Testis (tissue), 2 donors: ENCODE measurements around the gene ARRDC4.

Experiments
- CTCF ChIP-seq, 3 experiments: fragments of 450-650 bp in 2 of 3; fragments of 200-600 bp in 1 of 3; sonication (generic) in 1 of 3; IDR thresholded peaks; one replicate each; pipeline ENCODE4 v1.5.1; 2016 to 2019; ENCODE audit warnings: antibody characterized with exemption in 3 of 3, mild to moderate bottlenecking in 2 of 3, moderate library complexity in 1 of 3
- POLR2A ChIP-seq: fragments of 450-650 bp; IDR thresholded peaks from one replicate; pipeline ENCODE4 v1.6.1; 2017; ENCODE audit warnings: antibody characterized with exemption, mild to moderate bottlenecking, moderate library complexity

GRCh38 chr15:97977734-97978133 lies 17.2 kb downstream of the ARRDC4 start:
- no peak for TF ChIP-seq CTCF (IDR thresholded peaks at IDR 0.05)
- TF ChIP-seq POLR2A = no peak
